Calu3 (cell line): ENCODE measurements around the gene JAM2. TPM values are rescaled to one million over a fixed set of nuclear protein-coding genes. Genes with fewer than 3 reads are reported as not detected.
A peak's percentile ranks its signal among the peaks of the same experiment; 100 is the strongest.

Experiments used
- BruUV-seq: library from RNA; stranded (reverse); fragments of 400-500 nt; replicated peaks from 2 replicates; lab custom pipeline; 2021; lab: Mats Ljungman, UMichigan
- CTCF ChIA-PET: fragments of 300-600 bp; sonication (Branson Sonifier 250); formaldehyde crosslinking; loops from one replicate; lab custom pipeline; 2022; ENCODE audit warnings: antibody characterized with exemption; lab: Charles Lee
- DNase-seq: peaks from one replicate; pipeline ENCODE4 v3.0.0; 2022
- H3K27ac Mint-ChIP-seq: one replicate; pipeline ENCODE4 v1.8.0; 2022; ENCODE audit warnings: mixed read lengths; ENCODE audit not compliant: unreplicated experiment
- H3K27me3 Mint-ChIP-seq: one replicate; pipeline ENCODE4 v1.8.0; 2022; ENCODE audit warnings: mixed read lengths; ENCODE audit not compliant: unreplicated experiment
- H3K36me3 Mint-ChIP-seq: one replicate; pipeline ENCODE4 v1.8.0; 2022; ENCODE audit warnings: mild to moderate bottlenecking, moderate library complexity, mixed read lengths; ENCODE audit not compliant: insufficient read depth, unreplicated experiment
- H3K4me1 Mint-ChIP-seq: one replicate; pipeline ENCODE4 v1.8.0; 2022; ENCODE audit warnings: mild to moderate bottlenecking, low read depth, mixed read lengths; ENCODE audit not compliant: unreplicated experiment
- H3K4me3 Mint-ChIP-seq: one replicate; pipeline ENCODE4 v1.8.0; 2022; ENCODE audit warnings: mild to moderate bottlenecking, low read depth, moderate library complexity, mixed read lengths; ENCODE audit not compliant: unreplicated experiment
- H3K9me3 Mint-ChIP-seq: one replicate; pipeline ENCODE4 v1.8.0; 2022; ENCODE audit warnings: low read depth, mixed read lengths; ENCODE audit not compliant: unreplicated experiment
- CTCF ChIP-seq: fragments of 200-600 bp; IDR thresholded peaks from one replicate; pipeline ENCODE4 v1.8.0; 2022; ENCODE audit warnings: antibody characterized with exemption; ENCODE audit not compliant: unreplicated experiment
- intact Hi-C: fragments of 100-400 bp; cut with micrococcal nuclease; formaldehyde crosslinking; loops from one replicate; pipeline ENCODE4 v1.10.0; 2022; ENCODE audit not compliant: unreplicated experiment
- total RNA-seq: library from RNA; stranded (reverse); gene quantifications from 2 replicates; pipeline ENCODE4 v1.2.3, GENCODE V29; 2022

JAM2 gene
- total RNA-seq, 1 experiment from 2014 or later = not detected

- peaks cover 66% of the 10 kb centered on the region for H3K27me3 Mint-ChIP-seq
- DNase-seq = no peak
Observed at GRCh38 chr21:25640202-25640942, 1.3 kb downstream of the JAM2 start.

GRCh38 chr21:25640943-25641292, 1.9 kb downstream of the JAM2 start:
- H3K4me1 Mint-ChIP-seq = peaks cover 7% of the 10 kb centered on the region
- no peak overlapping the region for H3K27ac Mint-ChIP-seq
- no peaks in the 10 kb centered on the region for H3K9me3 Mint-ChIP-seq
- intact Hi-C loops = no loop called here
- CTCF ChIA-PET = no interaction called here
- no peaks in the 10 kb centered on the region for H3K36me3 Mint-ChIP-seq
- no peak for DNase-seq
- H3K27me3 Mint-ChIP-seq = peaks cover 60% of the 10 kb centered on the region
- BruUV-seq = no TSS peak
- TF ChIP-seq CTCF = no peak
- peak overlapping the region; percentile 9 for H3K4me3 Mint-ChIP-seq

More at GRCh38 chr21:25640202-25640942, 1.3 kb downstream of the JAM2 start:
- no peak overlapping the region for H3K27ac Mint-ChIP-seq
- no peaks in the 10 kb centered on the region for H3K9me3 Mint-ChIP-seq
- H3K4me1 Mint-ChIP-seq = peaks cover 7% of the 10 kb centered on the region
- TF ChIP-seq CTCF = no peak
- no peaks in the 10 kb centered on the region for H3K36me3 Mint-ChIP-seq
- CTCF ChIA-PET = no interaction called here
- intact Hi-C loops = no loop called here
- peak overlapping the region; percentile 55 for H3K4me3 Mint-ChIP-seq
- no TSS peak for BruUV-seq

GRCh38 chr21:25643486-25643885, 4.4 kb downstream of the JAM2 start:
- no peaks in the 10 kb centered on the region for H3K36me3 Mint-ChIP-seq
- H3K4me3 Mint-ChIP-seq = no peak overlapping the region
- intact Hi-C loops = no loop called here
- no peak for TF ChIP-seq CTCF
- DNase-seq = no peak
- H3K4me1 Mint-ChIP-seq = peaks cover 7% of the 10 kb centered on the region
- H3K9me3 Mint-ChIP-seq = no peaks in the 10 kb centered on the region
- peaks cover 35% of the 10 kb centered on the region for H3K27me3 Mint-ChIP-seq
- CTCF ChIA-PET = no interaction called here
- BruUV-seq = no TSS peak
- no peak overlapping the region for H3K27ac Mint-ChIP-seq

- Mint-ChIP-seq H3K4me3 (no peak overlapping the region), H3K27me3 (peaks cover 10% of the 10 kb centered on the region), H3K9me3 (no peaks in the 10 kb centered on the region), H3K4me1 (no peaks in the 10 kb centered on the region), H3K27ac (no peak overlapping the region), H3K36me3 (no peaks in the 10 kb centered on the region)
- intact Hi-C loops = no loop called here
- no TSS peak for BruUV-seq
- CTCF ChIA-PET = no interaction called here
- DNase-seq = no peak
- TF ChIP-seq CTCF = no peak
Observed at GRCh38 chr21:25646474-25646873, 7.4 kb downstream of the JAM2 start.
